Activated naive CD4-positive, alpha-beta T cell treated with anti-CD3 and anti-CD28 coated beads, Interleukin-2, amount 50 U/mL, for 24 hours (primary cell): ENCODE measurements around the gene PSMC5.
A peak's percentile ranks its signal among the peaks of the same experiment; 100 is the strongest.

ENCODE experiments used
- H3K27ac Mint-ChIP-seq: one replicate; pipeline ENCODE4 v1.8.0; 2021; ENCODE audit warnings: mild to moderate bottlenecking, mixed read lengths
- H3K27me3 Mint-ChIP-seq: one replicate; pipeline ENCODE4 v1.8.0; 2021; ENCODE audit warnings: mixed read lengths
- H3K36me3 Mint-ChIP-seq: one replicate; pipeline ENCODE4 v1.8.0; 2021; ENCODE audit warnings: mixed read lengths
- H3K4me1 Mint-ChIP-seq: one replicate; pipeline ENCODE4 v1.8.0; 2021; ENCODE audit warnings: mixed read lengths
- H3K4me3 Mint-ChIP-seq: one replicate; pipeline ENCODE4 v1.8.0; 2021; ENCODE audit warnings: mild to moderate bottlenecking, mixed read lengths
- H3K9me3 Mint-ChIP-seq: one replicate; pipeline ENCODE4 v1.8.0; 2021; ENCODE audit warnings: mixed read lengths

PSMC5 gene

DNA sequence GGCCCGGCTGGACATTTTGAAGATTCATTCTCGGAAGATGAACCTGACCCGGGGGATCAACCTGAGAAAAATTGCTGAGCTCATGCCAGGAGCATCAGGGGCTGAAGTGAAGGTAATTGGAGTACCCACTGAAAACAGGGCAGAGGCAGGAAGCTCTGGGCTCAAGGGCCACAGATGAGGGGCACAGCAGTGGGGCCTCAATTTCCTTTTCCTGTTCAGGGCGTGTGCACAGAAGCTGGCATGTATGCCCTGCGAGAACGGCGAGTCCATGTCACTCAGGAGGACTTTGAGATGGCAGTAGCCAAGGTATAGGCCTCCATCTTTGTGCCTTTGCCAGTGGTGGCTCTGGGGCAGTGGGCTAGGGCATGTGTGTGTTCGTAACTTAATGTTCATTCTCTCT lies 4.3 kb downstream of the PSMC5 start:
- Mint-ChIP-seq H3K9me3 (no peaks in the 10 kb centered on the region), H3K27me3 (no peaks in the 10 kb centered on the region), H3K4me1 (peaks cover 66% of the 10 kb centered on the region), H3K4me3 (no peak overlapping the region), H3K36me3 (peaks cover 32% of the 10 kb centered on the region), H3K27ac (peak overlapping the region; percentile 68)

DNA sequence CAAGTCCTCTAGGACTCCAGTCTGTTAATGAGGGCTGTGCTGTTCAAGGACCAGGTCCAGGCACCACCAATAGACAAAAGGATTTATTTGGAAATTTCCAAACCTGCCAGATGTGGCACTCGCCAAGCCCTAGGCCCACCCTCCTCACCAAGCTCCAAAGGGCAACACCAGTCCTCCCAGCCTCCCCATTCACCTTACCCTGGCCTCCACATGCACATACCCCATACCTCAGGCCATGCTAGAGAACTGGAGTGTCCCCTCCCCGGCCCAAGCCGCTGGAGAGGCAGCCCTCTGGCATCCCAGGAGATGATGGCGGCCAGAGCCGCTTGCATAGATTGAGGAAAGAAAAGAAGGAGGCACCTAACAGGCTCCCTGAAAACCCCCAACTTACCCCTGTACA lies 4.8 kb downstream of the PSMC5 start:
- H3K36me3 Mint-ChIP-seq = peaks cover 30% of the 10 kb centered on the region
- no peaks in the 10 kb centered on the region for H3K9me3 Mint-ChIP-seq
- H3K27ac Mint-ChIP-seq = peak overlapping the region; percentile 68
- no peaks in the 10 kb centered on the region for H3K27me3 Mint-ChIP-seq
- H3K4me3 Mint-ChIP-seq = no peak overlapping the region
- H3K4me1 Mint-ChIP-seq = peaks cover 69% of the 10 kb centered on the region

DNA sequence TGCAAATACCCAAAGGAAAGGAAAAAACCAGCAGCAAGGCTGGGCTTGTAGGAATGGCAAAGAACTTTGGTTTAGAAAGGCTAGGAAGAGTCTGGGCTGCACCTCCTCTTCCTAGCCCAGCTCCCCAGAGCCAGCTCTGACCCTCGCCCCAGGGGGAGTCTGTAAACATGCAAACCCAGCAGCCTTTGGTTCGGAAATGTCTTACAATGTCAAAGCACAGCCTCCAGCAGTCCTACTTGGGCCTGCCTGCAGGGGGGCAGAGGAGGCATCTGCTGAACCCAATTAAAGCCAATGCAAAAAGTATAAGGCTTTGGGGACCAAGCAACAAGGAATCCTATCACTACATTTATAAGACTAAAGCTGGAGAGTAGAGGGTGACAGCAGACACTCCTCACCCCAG lies 5.2 kb downstream of the PSMC5 start:
- peak overlapping the region; percentile 59 for H3K27ac Mint-ChIP-seq
- H3K9me3 Mint-ChIP-seq = no peaks in the 10 kb centered on the region
- H3K4me3 Mint-ChIP-seq = no peak overlapping the region
- H3K27me3 Mint-ChIP-seq = no peaks in the 10 kb centered on the region
- H3K36me3 Mint-ChIP-seq = peaks cover 28% of the 10 kb centered on the region
- H3K4me1 Mint-ChIP-seq = peaks cover 69% of the 10 kb centered on the region

DNA sequence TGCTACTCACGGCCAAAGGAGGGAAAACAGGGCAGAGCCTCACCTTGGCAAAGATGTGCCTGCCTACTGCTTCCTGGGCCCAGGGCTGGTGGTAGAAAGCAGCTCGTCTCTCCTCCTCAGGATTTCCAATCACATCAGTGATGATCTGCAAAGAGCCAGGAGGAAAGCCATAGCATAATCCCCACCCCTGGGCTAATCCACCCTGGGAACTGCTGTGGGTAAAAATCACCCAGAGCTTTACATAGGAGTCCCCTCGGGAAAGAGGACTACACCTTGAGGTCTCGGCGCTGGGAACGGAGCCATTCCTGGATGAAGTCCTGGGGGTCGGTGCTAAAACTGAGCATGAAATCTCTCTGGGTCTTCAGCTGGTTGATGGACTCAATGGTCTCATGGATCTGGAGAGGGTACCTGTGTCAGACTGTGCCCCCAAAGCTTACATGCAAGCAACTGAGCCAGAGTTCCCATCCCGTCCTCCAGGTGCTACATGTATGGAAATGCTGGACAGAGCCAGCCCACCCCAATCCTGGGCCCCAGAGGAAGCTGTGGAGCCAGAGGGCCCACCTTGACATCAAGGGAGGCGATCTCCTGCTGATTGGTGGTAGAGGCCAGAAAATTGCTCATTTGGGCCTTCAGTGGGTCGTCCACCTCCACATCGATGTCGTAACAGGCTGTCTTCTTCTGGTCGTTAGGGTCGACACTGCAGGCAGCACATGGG lies 6.0 kb downstream of the PSMC5 start:
- peaks cover 25% of the 10 kb centered on the region for H3K36me3 Mint-ChIP-seq
- H3K27ac Mint-ChIP-seq = no peak overlapping the region
- no peak overlapping the region for H3K4me3 Mint-ChIP-seq
- H3K27me3 Mint-ChIP-seq = no peaks in the 10 kb centered on the region
- peaks cover 70% of the 10 kb centered on the region for H3K4me1 Mint-ChIP-seq
- no peaks in the 10 kb centered on the region for H3K9me3 Mint-ChIP-seq

DNA sequence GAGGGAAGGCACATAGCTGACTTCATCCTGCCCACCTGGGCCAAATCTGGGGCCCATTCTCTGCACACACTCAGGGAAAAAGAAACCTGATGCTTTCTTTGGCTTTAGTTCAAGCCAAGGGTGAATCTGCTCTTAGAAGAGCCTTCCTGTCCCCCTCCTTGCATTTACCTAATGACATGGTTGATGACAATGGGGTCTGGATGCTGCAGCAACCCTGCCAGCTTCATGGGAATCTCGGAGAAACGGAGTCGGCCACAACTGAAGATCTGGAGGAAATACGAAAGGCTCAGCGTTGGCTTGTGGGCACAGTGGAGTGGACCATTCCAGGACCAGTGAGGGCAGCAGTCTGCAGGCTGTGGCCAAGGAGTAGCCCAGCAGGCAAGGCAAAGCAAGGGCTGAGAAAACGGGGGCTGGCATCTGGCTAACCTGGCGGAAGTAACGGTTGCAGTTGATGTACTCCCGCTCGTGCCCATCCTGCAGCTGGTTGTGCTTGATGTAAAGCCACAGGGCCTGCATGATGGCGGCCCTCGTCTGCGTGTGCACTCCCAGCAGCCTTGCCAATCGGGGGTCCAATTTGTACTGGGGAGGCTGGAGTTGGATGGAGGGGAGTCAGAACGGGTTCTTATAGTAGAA lies 6.6 kb downstream of the PSMC5 start:
- Mint-ChIP-seq H3K27me3 (no peaks in the 10 kb centered on the region), H3K4me3 (no peak overlapping the region), H3K9me3 (no peaks in the 10 kb centered on the region), H3K36me3 (peaks cover 23% of the 10 kb centered on the region), H3K4me1 (peaks cover 70% of the 10 kb centered on the region), H3K27ac (peak overlapping the region; percentile 12)

DNA sequence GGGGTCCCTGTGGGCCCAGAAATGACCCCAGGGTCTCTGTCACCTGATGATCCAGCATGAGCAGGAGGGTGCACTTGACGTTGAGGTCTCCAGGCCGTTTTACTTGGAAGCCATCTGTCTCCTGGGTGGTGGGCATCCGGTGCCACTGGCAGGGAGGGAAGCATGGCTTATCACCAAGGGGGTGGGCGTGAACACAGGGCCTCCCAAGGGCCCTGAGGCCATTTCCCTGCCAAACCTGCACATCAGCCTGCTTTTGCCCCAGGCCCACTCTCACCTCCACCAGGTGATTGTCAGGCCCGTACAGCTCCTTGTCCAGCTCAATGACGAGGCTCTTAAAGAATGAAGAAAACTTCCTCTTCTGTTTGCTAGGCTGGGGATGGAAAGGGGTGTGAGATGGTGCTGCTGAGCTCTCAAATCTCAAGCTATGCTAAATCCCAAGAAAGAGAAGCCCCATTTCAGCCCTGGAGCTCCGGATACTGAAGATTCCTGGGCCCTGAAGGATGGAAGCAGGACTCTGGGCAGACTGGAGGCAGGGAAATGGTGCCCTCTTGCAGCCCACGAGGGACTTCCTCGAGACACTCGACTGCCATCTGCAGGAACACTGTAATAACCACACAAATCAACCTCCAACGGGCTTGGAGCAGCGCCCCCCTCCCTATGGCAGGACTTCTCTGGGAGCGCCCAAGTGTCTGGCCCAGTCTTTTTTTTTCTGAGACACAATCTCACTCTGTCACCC lies 7.4 kb downstream of the PSMC5 start:
- H3K27me3 Mint-ChIP-seq = no peaks in the 10 kb centered on the region
- no peaks in the 10 kb centered on the region for H3K9me3 Mint-ChIP-seq
- peaks cover 22% of the 10 kb centered on the region for H3K36me3 Mint-ChIP-seq
- H3K4me1 Mint-ChIP-seq = peaks cover 70% of the 10 kb centered on the region
- H3K4me3 Mint-ChIP-seq = no peak overlapping the region
- peak overlapping the region; percentile 72 for H3K27ac Mint-ChIP-seq

DNA sequence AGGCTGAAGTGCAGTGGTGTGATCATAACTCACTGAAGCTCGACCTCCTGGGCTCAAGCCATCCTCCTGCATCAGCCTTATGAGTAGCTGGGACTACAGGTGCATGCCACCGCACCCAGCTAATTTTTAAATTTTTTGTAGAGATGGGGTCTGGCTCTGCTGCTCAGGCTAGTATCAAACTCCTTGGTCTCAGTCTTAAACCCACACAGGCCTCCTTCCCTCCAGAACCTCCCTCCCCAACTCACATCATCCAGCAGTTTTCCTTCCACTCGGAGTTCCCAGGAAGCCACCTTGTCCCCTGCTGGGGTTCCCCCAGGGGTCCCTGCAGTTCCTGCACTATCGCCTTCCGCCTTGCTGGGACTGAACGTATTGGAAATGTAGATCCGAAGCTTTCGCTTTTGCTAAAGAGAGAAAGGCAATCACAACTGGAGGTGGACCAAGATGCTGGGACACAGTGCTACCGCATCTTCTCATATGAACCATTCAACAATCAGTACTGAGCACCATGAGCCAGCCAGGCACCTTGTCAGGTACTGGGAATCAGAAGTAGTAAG lies 8.0 kb downstream of the PSMC5 start:
- H3K27me3 Mint-ChIP-seq = no peaks in the 10 kb centered on the region
- H3K36me3 Mint-ChIP-seq = peaks cover 15% of the 10 kb centered on the region
- no peaks in the 10 kb centered on the region for H3K9me3 Mint-ChIP-seq
- H3K27ac Mint-ChIP-seq = peak overlapping the region; percentile 37
- no peak overlapping the region for H3K4me3 Mint-ChIP-seq
- H3K4me1 Mint-ChIP-seq = peaks cover 65% of the 10 kb centered on the region

DNA sequence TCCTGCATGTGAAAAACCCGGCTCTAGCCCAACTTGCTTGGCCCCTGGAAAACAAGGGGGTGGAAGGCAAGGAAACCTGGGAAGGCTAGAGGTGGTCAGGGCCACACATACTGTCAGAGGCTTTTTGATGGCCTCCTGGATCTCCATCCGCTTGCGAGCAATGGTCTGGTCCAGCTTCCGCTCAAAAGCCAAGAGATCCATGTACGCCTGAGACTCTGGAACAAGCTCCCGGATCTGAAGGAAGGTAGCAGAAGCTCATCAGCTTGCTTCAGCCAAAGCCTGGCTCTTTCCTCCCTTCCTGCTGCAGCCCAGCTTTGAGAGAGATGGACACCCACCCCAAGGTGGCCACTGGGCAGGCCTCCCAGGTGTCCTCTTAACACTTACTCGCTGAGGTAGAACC lies 9.6 kb downstream of the PSMC5 start:
- H3K27ac Mint-ChIP-seq = no peak overlapping the region
- H3K9me3 Mint-ChIP-seq = no peaks in the 10 kb centered on the region
- peaks cover 62% of the 10 kb centered on the region for H3K4me1 Mint-ChIP-seq
- peaks cover 6% of the 10 kb centered on the region for H3K36me3 Mint-ChIP-seq
- H3K27me3 Mint-ChIP-seq = no peaks in the 10 kb centered on the region
- no peak overlapping the region for H3K4me3 Mint-ChIP-seq

DNA sequence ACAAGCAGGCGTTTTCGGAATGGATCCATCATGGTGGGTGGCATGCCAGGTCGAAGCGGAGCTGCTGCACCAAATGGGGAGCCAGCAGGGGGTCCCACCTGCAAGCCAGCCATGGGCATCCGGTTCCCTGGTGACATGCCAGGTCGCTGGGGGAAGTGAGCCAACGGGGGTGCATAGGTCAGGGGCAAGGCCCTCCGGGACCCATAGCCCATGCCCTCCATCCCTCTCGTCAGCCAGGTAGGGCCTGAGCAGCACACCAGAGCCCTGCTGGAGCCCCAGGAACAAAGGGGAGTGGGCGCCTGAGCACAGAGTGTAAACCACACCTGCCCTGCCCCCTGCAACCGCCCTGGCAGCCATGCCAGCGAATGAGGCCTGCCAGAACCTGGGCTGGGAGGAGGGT lies 10.2 kb downstream of the PSMC5 start:
- H3K4me1 Mint-ChIP-seq = peaks cover 56% of the 10 kb centered on the region
- no peaks in the 10 kb centered on the region for H3K27me3 Mint-ChIP-seq
- H3K4me3 Mint-ChIP-seq = no peak overlapping the region
- peaks cover 3% of the 10 kb centered on the region for H3K36me3 Mint-ChIP-seq
- H3K9me3 Mint-ChIP-seq = no peaks in the 10 kb centered on the region
- H3K27ac Mint-ChIP-seq = no peak overlapping the region

DNA sequence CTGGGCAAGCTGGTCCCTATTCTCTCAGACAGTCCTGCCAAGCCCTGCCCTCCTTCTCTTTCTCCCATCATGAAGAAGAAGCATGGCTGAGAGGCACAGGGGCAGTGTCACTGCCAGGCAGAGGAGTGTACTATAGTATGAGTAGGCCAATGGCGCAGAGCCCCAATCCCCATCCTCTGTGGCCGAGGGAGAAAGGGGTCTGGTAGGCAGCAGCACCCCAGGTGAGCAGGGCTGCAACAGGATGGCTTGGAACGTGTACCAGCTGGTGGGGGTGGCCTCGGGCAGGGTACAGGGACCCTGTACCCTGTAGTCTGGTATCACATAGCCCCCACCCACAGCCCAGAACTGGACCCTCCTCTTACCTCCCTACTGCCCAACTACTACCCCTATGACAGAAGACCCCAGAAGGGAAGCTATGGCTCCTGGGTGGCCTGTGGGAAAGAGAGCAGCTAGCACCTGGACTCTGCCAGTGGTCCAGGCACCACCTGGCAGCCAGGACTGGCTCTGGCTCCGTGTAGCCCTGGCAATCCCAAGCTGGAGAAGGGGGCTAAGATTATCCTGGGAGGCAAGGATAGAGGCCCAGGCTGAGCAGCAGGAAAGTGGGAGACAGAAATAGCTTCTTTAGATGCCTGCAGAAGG lies 10.8 kb downstream of the PSMC5 start:
- Mint-ChIP-seq H3K9me3 (no peaks in the 10 kb centered on the region), H3K4me3 (peak overlapping the region; percentile 23), H3K4me1 (peaks cover 56% of the 10 kb centered on the region), H3K36me3 (peaks cover 3% of the 10 kb centered on the region), H3K27ac (peak overlapping the region; percentile 46), H3K27me3 (no peaks in the 10 kb centered on the region)

DNA sequence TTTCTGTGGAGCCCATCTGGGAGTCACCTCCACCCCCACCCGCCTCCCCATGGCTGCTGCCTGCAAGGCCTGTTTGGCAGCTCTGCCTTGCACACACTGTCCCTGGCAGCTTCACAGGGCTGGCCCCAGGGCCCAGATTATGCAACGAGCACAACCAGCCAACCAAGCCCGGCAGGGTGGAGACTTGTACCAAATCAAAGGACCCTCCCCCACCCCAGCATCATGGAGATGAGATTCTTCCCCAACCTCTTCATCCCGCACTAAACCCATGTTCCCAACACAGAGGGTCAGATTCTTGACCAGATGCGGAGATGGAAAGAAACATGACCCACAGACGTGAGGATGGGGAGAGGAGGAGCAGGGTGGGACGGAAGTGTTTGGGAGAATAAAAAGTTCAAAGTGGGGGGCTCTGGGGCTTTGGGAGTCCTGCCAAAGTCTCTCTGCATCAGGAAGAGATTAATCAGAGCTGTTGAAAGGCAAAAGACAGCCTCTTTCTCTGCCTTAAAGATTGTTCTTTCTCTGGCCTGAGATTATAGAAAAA lies 11.5 kb downstream of the PSMC5 start:
- H3K36me3 Mint-ChIP-seq = peaks cover 3% of the 10 kb centered on the region
- H3K4me1 Mint-ChIP-seq = peaks cover 57% of the 10 kb centered on the region
- H3K27me3 Mint-ChIP-seq = no peaks in the 10 kb centered on the region
- H3K9me3 Mint-ChIP-seq = no peaks in the 10 kb centered on the region
- no peak overlapping the region for H3K27ac Mint-ChIP-seq
- H3K4me3 Mint-ChIP-seq = peak overlapping the region; percentile 23

DNA sequence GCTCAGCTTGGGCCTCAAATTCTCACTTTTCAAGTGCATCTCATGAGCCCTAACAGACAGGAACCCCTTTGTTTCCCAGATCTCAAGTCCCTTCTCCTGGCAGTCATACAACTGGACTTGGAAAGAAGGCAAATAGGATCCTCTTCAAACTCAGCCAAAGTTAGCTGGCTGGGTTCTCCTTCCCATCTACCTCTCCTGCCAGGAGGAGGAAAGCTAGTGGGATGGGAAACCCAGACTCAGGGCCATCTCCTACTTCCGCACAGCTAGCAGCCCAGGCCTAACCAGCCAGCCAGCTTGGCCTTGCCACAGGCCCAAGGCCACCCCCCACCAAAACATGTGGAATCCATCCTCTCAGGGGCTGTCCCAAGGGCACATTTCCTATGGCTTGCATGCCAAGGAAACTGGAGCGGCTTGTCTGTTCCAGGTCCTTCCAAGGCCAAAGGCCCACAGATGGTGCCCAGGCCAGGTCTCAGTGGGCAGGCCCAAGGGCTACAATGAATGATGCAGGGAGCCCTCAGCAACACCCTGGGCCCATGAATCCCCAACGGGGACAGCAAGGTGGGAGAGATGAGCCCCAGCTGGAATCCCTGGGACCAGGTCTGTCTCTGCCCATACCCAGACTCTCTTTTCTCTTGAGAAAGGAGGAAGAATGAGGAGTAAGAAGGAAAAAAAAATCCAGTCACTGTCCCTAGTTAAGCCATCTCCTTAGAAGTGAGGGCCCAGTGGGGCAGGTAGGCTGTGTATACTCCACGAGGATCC lies 13.5 kb downstream of the PSMC5 start:
- H3K9me3 Mint-ChIP-seq = no peaks in the 10 kb centered on the region

DNA sequence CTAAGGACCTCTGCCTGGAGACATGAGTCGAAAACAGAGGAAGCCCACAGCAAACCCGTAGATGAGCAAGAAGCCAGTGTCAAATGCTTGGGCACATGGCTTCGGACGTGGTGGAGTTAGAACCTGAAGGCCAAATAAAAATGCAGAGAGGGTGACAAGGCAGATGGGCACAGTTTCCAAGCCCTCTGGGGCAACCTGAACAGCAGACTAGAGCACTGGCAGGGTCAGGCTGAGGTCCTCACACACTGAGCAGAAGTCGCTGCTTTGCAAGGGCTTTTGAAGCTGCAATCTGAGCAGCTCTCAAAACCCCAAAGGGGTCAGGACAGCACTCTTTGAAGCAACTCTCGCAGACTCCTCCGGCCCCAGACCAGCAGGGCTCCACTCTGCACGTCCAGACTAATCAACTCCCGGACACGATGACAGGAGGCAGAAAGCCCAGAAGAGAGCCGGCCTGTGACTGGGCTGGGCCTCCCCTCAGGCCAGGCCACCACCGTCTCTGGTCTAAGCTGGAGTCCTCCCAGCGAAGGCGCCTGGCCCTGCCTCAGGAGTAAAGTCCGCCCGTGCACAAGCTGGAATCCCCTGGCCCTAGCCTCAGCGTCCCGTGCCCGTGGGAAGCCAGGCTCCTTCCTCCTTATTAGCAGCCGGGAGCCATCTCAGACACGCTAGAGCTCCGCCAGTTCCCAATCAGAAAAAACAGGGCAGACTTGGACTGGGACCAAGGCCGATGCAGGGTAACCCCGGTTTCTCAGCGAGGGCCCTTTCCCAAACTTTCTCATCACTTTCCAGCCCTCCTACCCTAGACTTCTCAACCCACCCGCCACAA lies 14.3 kb downstream of the PSMC5 start:
- H3K36me3 Mint-ChIP-seq = no peaks in the 10 kb centered on the region
- H3K9me3 Mint-ChIP-seq = no peaks in the 10 kb centered on the region
- no peaks in the 10 kb centered on the region for H3K27me3 Mint-ChIP-seq
- peak overlapping the region; percentile 85 for H3K27ac Mint-ChIP-seq
- H3K4me3 Mint-ChIP-seq = peak overlapping the region; percentile 94
- peaks cover 45% of the 10 kb centered on the region for H3K4me1 Mint-ChIP-seq

More for the DNA sequence above, 13.5 kb downstream of the PSMC5 start:
- Mint-ChIP-seq H3K36me3 (no peaks in the 10 kb centered on the region), H3K4me3 (peak overlapping the region; percentile 94), H3K4me1 (peaks cover 48% of the 10 kb centered on the region), H3K27ac (peak overlapping the region; percentile 85), H3K27me3 (no peaks in the 10 kb centered on the region)

DNA sequence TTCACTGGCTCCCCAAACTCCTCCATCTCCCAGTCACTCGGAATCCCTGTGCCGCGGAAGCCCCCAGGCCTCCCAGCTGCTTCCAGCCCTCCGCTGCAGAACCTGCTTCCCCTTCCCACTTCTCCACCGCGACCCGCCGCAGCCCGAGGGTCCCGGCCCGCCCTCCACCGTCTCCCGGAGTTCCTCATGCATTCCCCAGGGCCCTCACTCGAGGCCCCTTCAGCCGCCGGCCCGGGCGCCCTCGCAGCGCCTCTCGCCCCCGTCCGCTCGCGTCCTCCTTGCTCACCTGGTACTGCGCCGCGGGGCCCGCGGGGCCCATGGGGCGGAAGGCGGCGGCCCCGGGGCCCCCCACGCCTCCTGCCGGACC lies 14.9 kb downstream of the PSMC5 start:
- Mint-ChIP-seq H3K27me3 (no peaks in the 10 kb centered on the region), H3K9me3 (no peaks in the 10 kb centered on the region), H3K4me3 (peak overlapping the region; percentile 94), H3K4me1 (peaks cover 43% of the 10 kb centered on the region), H3K36me3 (no peaks in the 10 kb centered on the region), H3K27ac (peak overlapping the region; percentile 85)
